ENCODE data around the gene TMEM120A.
"Not testable (repeated sequence)": the region's sequence is repeated elsewhere in the genome, so short reads cannot be mapped to it uniquely, and the experiment has no call there.

The TMEM120A gene

DNA sequence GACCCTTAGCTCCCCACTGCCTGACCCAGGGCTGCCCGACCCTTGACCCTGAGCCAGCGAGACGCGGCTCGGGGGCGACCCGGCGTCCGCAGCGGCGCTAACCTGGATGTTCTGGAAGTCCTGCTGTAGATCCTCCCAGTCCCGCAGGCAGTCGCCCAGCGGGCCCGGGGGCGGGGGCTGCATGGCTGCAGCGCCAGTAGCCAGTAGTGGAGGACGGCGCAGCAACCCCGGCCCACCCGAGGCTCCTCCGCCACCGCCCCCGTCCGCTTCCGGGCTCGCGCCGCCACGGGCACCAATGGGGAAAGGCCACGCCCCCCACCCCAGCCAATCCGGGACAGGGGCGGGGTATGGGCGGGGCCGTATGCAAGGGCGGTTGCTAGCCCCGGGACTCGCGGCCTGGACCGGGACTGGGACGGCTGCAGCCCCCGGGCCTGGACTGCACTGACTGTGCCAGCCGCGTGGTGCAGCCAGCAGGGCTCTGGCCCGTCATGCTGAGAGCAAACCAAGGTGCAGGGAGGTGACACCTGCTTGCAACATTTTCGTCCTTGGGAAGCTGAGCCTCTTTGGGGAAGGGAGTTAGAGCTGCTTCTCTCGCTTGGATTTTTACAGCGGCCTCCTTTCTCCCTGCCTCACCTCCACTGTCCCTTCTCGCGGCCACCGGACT, at the start of gene TMEM120A:
TSS of gene TMEM120A (minus strand) at position 208 of the 664 bp plus-strand sequence. CDS start at position 183, 25 bp downstream.
- Histone ChIP-seq H3K9me3 (ENCODE audit: control insufficient read depth in 1 of 2, low read length in 2 of 2) (no peaks in the 10 kb centered on the region), H3K36me3 (ENCODE audit: control insufficient read depth in 1 of 2, insufficient read depth in 2 of 2, low read length in 2 of 2) (peaks cover 0 to 9% of the 10 kb centered on the region in 2 donors), H3K27ac (ENCODE audit: low read length) (peak within 1 kb of the TSS; percentile 67), H3K4me1 (ENCODE audit: control insufficient read depth in 1 of 2, insufficient read depth in 2 of 2, low read length in 2 of 2) (peaks cover 3 to 24% of the 10 kb centered on the region in 2 donors), H3K27me3 (ENCODE audit: low read depth, low read length) (no peaks in the 10 kb centered on the region), H3K4me3 (ENCODE audit: low read depth in 1 of 2, low read length in 2 of 2) (peak within 1 kb of the TSS; percentile 67 to 93)

DNA sequence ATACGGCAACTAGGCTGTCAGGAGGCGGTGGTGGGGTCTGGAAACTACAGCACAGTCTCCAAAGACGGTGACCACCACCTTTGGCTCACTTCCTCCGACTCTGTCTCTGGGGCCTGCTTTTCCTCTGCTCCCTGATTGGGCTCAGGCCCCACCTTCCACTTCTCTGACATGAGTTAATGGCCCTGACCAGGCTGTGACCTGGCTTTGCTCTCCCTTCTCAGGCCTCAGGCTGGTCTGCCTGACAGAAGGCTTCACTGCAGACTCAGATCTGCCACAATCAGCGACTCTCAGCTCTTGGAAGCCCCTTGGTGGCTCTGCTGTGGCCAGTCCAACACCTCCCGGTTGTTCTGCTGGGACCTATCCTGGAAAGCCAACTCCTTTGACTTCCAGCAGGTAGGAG, 45.7 kb upstream of the TMEM120A start:
- H3K27ac ChIP-seq (ENCODE audit: low read length) = no peak overlapping the region
- H3K4me1 ChIP-seq (ENCODE audit: control insufficient read depth in 1 of 2, insufficient read depth in 2 of 2, low read length in 2 of 2) = peaks cover 0 to 7% of the 10 kb centered on the region in 2 donors
- H3K27me3 ChIP-seq (ENCODE audit: low read depth, low read length) = no peaks in the 10 kb centered on the region
- no peaks in the 10 kb centered on the region for H3K9me3 ChIP-seq (ENCODE audit: control insufficient read depth in 1 of 2, low read length in 2 of 2)
- H3K4me3 ChIP-seq (ENCODE audit: low read depth in 1 of 2, low read length in 2 of 2) = no peak overlapping the region
- no peaks in the 10 kb centered on the region for H3K36me3 ChIP-seq (ENCODE audit: control insufficient read depth in 1 of 2, insufficient read depth in 2 of 2, low read length in 2 of 2)

DNA sequence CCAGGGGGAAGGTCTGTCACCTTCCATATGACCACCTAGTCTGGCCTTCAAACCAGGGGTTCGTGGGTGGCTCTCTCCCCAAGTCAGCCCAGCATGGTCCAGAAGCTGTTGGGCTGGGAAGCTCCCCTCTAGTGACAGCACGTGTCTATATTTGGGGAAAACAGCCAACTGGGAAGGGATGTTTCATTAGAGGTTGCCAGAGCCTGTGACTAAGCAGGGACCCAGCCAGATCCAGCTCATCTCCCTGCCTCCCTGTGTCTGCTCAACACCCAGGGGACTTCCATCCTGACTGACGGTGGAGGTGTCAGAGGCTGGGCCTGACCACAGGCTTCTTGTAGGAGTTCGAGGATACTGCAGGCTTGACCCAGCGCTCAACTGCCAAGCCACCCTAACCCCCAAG, 42.9 kb upstream of the TMEM120A start:
- no peak overlapping the region for H3K4me3 ChIP-seq (ENCODE audit: low read depth in 1 of 2, low read length in 2 of 2)
- no peaks in the 10 kb centered on the region for H3K36me3 ChIP-seq (ENCODE audit: control insufficient read depth in 1 of 2, insufficient read depth in 2 of 2, low read length in 2 of 2)
- H3K27ac ChIP-seq (ENCODE audit: low read length) = no peak overlapping the region
- no peaks in the 10 kb centered on the region for H3K9me3 ChIP-seq (ENCODE audit: control insufficient read depth in 1 of 2, low read length in 2 of 2)
- H3K27me3 ChIP-seq (ENCODE audit: low read depth, low read length) = no peaks in the 10 kb centered on the region
- peaks cover 0 to 7% of the 10 kb centered on the region in 2 donors for H3K4me1 ChIP-seq (ENCODE audit: control insufficient read depth in 1 of 2, insufficient read depth in 2 of 2, low read length in 2 of 2)

DNA sequence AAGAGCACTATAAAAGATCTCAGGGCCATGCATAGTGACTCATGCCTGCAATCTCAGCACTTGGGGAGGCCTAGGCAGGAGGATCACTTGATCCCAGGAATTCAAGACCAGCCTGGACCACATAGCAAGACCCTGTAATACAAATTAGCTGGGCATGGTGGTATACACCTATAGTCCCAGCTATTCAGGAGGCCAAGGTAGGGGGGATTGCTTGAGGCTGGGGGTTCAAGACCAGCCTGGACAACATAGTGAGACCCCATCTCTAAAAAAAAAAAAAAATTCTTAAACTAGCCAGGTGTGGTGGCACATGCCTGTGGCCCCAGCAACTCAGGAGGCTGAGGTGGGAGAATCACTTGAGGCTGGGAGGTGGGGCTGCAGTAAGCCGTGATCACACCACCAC, 37.6 kb upstream of the TMEM120A start:
- no peak overlapping the region for H3K27ac ChIP-seq (ENCODE audit: low read length)
- no peaks in the 10 kb centered on the region for H3K4me1 ChIP-seq (ENCODE audit: control insufficient read depth in 1 of 2, insufficient read depth in 2 of 2, low read length in 2 of 2)
- H3K27me3 ChIP-seq (ENCODE audit: low read depth, low read length) = no peaks in the 10 kb centered on the region
- no peak overlapping the region for H3K4me3 ChIP-seq (ENCODE audit: low read depth in 1 of 2, low read length in 2 of 2)
- no peaks in the 10 kb centered on the region for H3K9me3 ChIP-seq (ENCODE audit: control insufficient read depth in 1 of 2, low read length in 2 of 2)
- H3K36me3 ChIP-seq (ENCODE audit: control insufficient read depth in 1 of 2, insufficient read depth in 2 of 2, low read length in 2 of 2) = peaks cover 4% of the 10 kb centered on the region in 2 donors

DNA sequence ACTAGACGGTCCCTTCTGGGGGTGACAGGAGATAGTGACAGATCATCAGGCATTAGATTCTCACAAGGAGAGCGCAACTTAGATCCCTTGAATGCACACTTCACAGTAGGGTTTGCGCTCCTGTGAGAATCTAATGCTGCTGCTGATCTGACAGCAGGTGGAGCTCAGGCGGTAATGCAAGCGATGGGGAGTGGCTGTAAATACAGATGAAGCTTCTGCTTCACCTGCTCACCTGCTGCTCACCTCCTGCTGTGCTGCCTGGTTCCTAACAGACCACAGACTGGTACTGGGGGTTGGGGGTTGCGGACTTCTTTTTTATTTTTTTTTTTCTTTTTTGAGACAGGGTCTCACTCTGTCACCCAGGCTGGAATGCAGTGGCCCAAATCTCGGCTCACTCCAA, 35.3 kb upstream of the TMEM120A start:
- H3K27ac ChIP-seq (ENCODE audit: low read length); H3K4me3 ChIP-seq (ENCODE audit: low read depth in 1 of 2, low read length in 2 of 2); H3K36me3 ChIP-seq (ENCODE audit: control insufficient read depth in 1 of 2, insufficient read depth in 2 of 2, low read length in 2 of 2); H3K4me1 ChIP-seq (ENCODE audit: control insufficient read depth in 1 of 2, insufficient read depth in 2 of 2, low read length in 2 of 2); H3K9me3 ChIP-seq (ENCODE audit: control insufficient read depth in 1 of 2, low read length in 2 of 2); H3K27me3 ChIP-seq (ENCODE audit: low read depth, low read length): not testable (repeated sequence)

DNA sequence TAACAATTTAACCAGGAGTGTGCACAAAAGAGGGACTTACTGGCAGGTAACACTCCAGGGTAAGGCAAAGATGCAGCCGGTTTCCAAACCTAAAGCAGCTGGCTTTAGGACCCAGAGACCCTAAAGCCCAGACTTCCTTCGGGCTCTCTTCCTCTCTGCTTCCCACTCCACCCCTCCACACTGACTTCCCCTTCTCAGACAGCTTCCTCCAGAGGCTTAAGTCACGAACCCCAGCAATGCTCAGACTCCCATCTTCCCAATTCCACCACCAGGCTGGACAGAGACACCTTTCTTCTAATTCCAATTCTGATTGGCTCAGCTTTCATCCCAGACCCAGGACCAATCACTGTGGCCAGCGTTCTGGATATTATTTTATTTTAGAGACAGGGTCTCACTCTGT, 28.6 kb upstream of the TMEM120A start:
- no peak overlapping the region for H3K27ac ChIP-seq (ENCODE audit: low read length)
- no peak overlapping the region for H3K4me3 ChIP-seq (ENCODE audit: low read depth in 1 of 2, low read length in 2 of 2)
- H3K27me3 ChIP-seq (ENCODE audit: low read depth, low read length) = no peaks in the 10 kb centered on the region
- H3K36me3 ChIP-seq (ENCODE audit: control insufficient read depth in 1 of 2, insufficient read depth in 2 of 2, low read length in 2 of 2) = peaks cover 8 to 20% of the 10 kb centered on the region in 2 donors
- no peaks in the 10 kb centered on the region for H3K9me3 ChIP-seq (ENCODE audit: control insufficient read depth in 1 of 2, low read length in 2 of 2)
- H3K4me1 ChIP-seq (ENCODE audit: control insufficient read depth in 1 of 2, insufficient read depth in 2 of 2, low read length in 2 of 2) = no peaks in the 10 kb centered on the region

DNA sequence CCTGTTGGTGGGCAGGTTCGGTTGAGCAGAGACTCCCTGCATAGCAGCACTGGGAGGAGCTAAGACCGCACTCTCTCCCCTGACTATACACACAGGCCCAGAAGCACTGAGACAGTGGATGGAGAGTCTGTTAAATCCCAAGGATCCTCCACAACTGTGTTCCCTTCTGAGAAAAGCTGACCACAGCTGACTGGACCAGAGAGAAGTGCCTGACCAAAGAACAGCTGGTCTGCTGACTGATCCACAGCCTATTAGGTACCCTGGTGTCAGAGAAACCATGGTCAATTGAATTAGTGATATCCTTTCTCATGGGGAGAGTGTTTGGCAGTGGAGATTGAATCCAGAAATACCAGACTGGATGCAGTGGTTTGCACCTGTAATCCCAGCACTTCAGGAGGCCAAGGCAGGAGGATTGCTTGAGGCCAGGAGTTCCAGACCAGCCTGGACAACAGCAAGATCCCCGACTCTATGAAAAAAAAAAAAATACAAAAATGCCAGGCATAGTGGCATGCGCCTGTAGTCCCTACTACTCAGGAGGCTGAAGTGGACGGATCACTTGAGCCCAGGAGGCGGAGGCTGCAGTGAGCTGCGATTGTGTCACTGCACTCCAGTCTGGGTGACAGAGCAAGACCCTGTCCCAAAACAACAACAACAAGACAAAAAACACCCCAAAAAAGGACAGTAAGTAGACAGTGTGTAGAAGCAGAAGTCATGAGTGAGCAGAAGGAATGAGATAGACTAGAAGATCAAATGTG, 27.8 kb upstream of the TMEM120A start:
- Histone ChIP-seq H3K4me1 (ENCODE audit: control insufficient read depth in 1 of 2, insufficient read depth in 2 of 2, low read length in 2 of 2) (no peaks in the 10 kb centered on the region), H3K27me3 (ENCODE audit: low read depth, low read length) (no peaks in the 10 kb centered on the region), H3K27ac (ENCODE audit: low read length) (no peak overlapping the region), H3K36me3 (ENCODE audit: control insufficient read depth in 1 of 2, insufficient read depth in 2 of 2, low read length in 2 of 2) (peaks cover 8 to 19% of the 10 kb centered on the region in 2 donors), H3K9me3 (ENCODE audit: control insufficient read depth in 1 of 2, low read length in 2 of 2) (no peaks in the 10 kb centered on the region), H3K4me3 (ENCODE audit: low read depth in 1 of 2, low read length in 2 of 2) (no peak overlapping the region)

DNA sequence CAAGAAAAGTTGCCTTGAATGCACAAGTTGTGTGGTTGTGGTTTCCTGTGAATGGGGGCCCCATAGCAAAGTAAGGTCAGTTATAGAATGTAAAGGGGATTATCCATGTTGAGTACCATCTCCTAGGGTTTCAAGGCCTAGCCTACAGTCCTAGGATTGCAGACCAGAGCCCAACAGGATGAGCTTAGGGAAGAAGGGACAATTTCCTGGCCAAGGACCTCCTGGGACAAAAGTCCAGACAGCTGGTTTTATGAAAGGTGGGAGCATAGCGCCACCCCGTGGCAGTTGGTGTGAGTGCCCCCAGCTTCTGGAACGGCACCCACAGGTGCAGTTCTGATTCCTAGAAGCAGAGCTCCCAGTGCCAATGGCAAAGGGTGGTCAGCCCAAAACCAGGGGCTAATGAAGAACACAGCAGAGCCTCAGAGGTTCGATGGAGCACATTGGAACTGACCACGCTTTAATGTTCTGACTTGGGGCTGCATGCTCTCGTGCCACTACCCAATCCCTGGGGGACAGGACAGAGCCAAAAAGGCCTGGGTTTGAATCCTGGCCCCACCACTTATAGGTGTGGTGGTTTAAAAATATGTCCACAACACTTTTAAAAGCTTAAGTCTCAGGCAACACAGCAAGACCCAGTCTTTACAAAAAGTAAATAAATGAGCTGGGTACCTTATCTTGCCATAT, 25.8 kb upstream of the TMEM120A start:
- Histone ChIP-seq H3K27me3 (ENCODE audit: low read depth, low read length) (no peaks in the 10 kb centered on the region), H3K36me3 (ENCODE audit: control insufficient read depth in 1 of 2, insufficient read depth in 2 of 2, low read length in 2 of 2) (peaks cover 8 to 16% of the 10 kb centered on the region in 2 donors), H3K4me1 (ENCODE audit: control insufficient read depth in 1 of 2, insufficient read depth in 2 of 2, low read length in 2 of 2) (no peaks in the 10 kb centered on the region), H3K9me3 (ENCODE audit: control insufficient read depth in 1 of 2, low read length in 2 of 2) (no peaks in the 10 kb centered on the region), H3K27ac (ENCODE audit: low read length) (no peak overlapping the region), H3K4me3 (ENCODE audit: low read depth in 1 of 2, low read length in 2 of 2) (no peak overlapping the region)

DNA sequence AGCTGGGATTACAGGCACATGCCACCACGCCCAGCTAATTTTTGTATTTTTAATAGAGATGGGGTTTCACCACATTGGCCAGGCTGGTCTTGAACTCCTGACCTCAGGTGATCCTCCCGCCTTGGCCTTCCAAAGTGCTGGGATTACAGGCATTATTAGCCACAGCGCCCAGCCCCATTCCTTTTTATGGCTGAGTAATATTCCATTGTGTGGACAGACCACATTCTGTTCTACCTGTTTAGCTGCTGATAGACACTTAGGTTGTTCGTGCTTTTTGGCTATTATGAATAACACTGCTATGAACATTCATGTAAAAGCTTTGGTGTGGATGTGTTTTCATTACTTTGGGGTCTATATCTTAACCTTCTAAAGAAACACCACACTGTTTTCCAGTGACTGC, 24.1 kb upstream of the TMEM120A start:
- not testable (repeated sequence) for H3K4me3 ChIP-seq (ENCODE audit: low read depth in 1 of 2, low read length in 2 of 2); H3K9me3 ChIP-seq (ENCODE audit: control insufficient read depth in 1 of 2, low read length in 2 of 2); H3K27me3 ChIP-seq (ENCODE audit: low read depth, low read length); H3K4me1 ChIP-seq (ENCODE audit: control insufficient read depth in 1 of 2, insufficient read depth in 2 of 2, low read length in 2 of 2); H3K27ac ChIP-seq (ENCODE audit: low read length)
- H3K36me3 ChIP-seq (ENCODE audit: control insufficient read depth in 1 of 2, insufficient read depth in 2 of 2, low read length in 2 of 2) = peaks cover 8 to 16% of the 10 kb centered on the region in 2 donors

DNA sequence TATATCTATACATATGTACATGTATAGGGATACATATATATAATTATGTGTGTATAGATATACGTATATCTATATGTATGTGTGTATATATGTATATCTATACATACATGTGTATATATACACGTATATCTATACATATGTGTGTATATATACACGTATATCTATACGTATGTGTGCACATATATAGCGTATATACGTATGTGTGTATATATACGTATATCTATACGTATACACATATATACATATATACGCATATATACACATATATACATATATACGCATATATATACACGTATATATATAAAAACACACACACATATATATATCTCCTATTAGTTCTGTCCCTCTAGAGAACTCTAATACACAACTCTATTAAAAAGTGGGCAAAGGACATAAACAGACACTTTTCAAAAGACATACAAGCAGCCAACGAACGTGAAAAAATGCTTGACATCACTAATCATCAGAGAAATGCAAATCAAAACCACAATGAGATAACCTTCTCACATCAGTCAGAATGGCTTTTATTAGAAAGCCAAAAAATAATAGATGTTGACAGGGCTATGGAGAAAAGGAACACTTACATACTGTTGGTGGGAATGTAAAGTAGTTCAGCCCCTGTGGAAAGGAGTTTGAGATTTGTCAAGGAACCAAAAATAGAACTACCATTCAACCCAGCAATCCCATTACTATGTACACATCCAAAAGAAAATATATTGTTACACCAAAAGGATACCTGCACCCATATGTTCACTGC, 22.0 kb upstream of the TMEM120A start:
- Histone ChIP-seq H3K4me1 (ENCODE audit: control insufficient read depth in 1 of 2, insufficient read depth in 2 of 2, low read length in 2 of 2) (peaks cover 0 to 6% of the 10 kb centered on the region in 2 donors), H3K9me3 (ENCODE audit: control insufficient read depth in 1 of 2, low read length in 2 of 2) (no peaks in the 10 kb centered on the region), H3K27ac (ENCODE audit: low read length) (no peak overlapping the region), H3K27me3 (ENCODE audit: low read depth, low read length) (no peaks in the 10 kb centered on the region), H3K36me3 (ENCODE audit: control insufficient read depth in 1 of 2, insufficient read depth in 2 of 2, low read length in 2 of 2) (peaks cover under 1 to 8% of the 10 kb centered on the region in 2 donors), H3K4me3 (ENCODE audit: low read depth in 1 of 2, low read length in 2 of 2) (no peak overlapping the region)

DNA sequence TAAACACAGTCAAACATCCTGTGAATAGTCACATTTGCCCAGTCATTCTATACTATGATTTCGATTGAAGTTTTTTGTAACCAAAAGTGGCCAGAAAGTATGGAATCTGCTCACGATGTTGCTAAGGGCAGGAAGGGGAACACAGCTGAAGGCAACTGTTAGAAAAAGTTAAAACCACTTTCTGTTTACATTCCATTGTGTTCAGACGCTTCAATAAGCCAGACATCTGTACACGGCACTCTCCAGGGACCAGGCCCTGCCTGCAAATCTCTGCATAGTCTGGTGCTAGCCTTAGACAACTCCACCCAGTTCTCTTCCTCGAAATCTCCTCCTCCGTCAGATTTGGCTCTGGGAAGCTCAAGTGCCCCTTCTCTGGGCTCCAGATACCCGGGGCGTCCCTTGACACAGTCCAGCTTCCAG, 17.1 kb upstream of the TMEM120A start:
- no peak overlapping the region for H3K27ac ChIP-seq (ENCODE audit: low read length)
- no peaks in the 10 kb centered on the region for H3K36me3 ChIP-seq (ENCODE audit: control insufficient read depth in 1 of 2, insufficient read depth in 2 of 2, low read length in 2 of 2)
- peaks cover 4 to 12% of the 10 kb centered on the region in 2 donors for H3K4me1 ChIP-seq (ENCODE audit: control insufficient read depth in 1 of 2, insufficient read depth in 2 of 2, low read length in 2 of 2)

More for the DNA sequence above, 17.1 kb upstream of the TMEM120A start:
- no peak overlapping the region for H3K4me3 ChIP-seq (ENCODE audit: low read depth in 1 of 2, low read length in 2 of 2)
- H3K9me3 ChIP-seq (ENCODE audit: control insufficient read depth in 1 of 2, low read length in 2 of 2) = no peaks in the 10 kb centered on the region
- H3K27me3 ChIP-seq (ENCODE audit: low read depth, low read length) = no peaks in the 10 kb centered on the region

Data from muscle layer of duodenum (tissue), 2 donors.